Dedifferentiated amniotic fluid mesenchymal stem cell (primary cell): ENCODE data around the gene TLCD1.

Experiments used
- DNase-seq: peaks from one replicate; pipeline ENCODE4 v3.0.0-alpha.2; 2016; ENCODE audit errors: extremely low spot score

TLCD1 gene

DNA sequence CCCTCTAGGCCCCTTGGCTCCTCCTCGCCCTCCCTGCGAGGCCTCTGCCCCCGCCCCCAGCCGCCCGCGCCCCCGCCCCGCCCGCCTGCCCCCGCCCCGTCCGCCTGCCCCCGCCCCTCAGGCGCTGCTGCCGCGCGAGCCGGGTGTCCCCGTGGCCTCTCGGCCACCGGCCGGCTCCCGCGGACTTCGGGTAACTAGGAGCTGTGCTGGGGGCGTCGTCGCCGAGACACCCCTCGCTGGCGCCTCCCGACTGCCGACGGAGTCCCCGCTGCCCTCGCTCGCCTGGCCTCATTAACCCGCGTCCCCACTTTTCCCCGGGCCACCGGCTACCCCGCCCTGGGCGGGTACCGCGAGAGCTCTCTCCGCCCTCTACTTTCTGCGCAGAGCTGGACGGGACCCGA is at the start of gene TLCD1:
TLCD1 (minus strand) TSS at position 8 of the 401 bp plus-strand sequence. CDS start 136 bp downstream, outside the sequence.
- DNase-seq = no peak

- DNase-seq = no peak
Measured at GRCh38 chr17:28774206-28774605, 48.2 kb upstream of the TLCD1 start.

DNA sequence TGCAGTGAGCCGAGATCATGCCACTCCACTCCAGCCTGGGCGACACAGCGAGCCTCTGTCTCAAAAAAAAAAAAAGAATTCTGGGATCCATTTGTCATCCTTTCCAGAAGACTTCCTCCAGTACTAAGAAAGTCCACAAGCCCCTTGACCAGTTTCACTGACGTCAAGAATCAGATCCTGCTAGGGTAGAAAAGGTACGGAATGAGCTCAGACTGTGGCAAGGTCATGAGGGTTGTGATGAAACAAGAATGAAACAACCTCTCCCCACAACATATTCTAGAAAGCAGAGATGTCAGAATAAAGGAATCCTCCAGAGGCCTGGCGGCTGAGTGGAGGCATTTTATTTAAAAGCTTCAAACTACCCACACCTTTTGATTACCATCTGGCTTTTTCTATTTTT is 47.7 kb upstream of the TLCD1 start:
- DNase-seq = no peak

- DNase-seq = no peak
Measured at GRCh38 chr17:28765038-28765437, 39.0 kb upstream of the TLCD1 start.

DNA sequence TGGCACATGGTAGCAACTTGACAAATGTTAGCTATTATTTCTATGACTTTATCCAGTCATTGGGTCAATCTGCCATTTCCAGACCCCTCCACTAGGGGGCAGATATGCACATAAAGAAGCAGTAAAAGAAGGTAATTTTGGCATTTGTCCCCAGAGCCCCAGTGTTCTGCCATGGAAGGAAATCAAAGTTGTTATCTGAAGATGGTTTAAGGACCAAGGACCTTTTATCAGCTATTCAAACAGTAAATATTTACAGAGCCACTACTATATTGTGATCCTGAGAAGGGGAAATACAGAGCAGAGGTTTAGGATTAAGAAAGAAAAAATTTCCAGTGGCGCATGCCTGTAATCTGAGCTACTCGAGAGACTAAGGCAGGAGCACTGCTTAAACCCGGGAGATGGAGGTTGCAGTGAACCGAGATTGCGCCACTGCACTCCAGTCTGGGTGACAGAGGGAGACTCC is 37.8 kb upstream of the TLCD1 start:
- DNase-seq = peak; percentile 81

DNA sequence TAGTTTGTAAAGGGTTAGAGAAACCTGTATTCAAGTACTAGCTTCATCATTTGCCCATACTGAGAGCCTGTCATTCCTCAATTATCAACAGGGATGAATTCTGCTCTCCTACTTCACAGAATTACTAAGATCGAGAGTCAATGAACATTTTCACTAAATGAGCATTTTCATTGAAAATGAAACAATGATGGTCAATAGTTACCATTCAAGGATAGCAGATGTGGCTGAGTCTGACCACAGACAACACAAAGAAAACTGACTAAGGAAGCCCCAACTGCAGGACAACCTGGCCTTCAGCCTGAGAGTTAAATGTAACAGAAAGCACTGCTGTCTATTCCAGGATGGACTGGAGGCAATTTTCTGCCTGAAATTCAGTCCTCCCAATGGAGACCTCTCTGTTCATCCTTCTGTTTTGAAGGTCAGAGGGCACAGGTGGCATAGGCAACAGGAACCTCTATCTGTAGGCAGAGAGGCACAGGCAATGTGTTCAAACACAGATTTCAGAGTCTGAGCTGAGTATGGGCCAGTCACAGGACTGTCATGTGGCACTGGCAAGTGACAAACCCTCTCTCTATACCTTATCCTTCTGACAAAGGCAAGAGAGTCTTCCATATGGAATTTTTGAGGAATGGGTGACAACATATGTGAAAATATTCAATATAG is 37.2 kb upstream of the TLCD1 start:
- DNase-seq = no peak

DNA sequence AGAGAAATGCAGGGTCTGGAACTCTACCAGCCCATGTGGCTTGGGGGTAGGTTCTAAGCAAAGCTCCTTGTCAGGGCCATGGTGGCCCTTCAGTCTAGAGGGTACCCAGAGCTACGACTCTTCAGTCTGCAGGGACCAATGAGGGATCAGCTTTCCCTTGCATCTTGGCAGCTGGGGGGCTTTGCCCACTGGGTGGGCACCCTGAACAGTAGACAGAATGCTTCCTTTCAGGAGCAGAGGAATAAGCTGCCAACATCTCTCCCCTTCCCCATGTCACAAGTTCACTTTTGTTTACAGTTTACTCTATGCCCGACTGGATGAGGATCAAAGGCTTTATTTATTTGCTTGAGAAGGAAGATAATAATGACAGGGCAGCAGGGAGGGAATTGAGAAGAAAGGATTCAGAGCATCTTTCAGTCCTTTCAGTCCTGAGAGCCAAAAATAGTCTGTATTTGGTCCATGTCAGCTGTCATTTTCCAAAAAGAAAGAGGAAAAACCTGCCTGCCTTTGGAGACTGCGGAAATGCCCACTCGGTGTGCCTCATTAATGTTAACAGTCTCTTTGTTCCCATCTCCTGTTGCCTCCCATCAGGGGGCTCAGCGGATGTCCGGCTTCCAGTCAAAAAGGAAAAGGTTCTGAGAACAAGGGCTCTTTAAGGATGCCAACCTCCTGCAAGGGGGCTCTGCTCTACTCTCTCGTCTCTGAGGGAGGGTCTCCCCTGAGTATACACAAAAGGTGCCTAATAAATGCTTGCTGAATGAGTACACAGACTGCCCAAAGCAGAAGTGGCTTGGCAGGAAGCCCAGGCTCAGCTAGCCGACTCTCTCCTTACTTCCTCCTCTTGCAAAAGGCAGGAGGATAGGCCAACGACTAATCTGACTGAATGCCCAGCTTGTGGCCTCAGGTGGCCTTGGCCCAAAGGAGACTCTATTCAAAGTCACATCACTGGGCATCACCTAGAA is 34.8 kb upstream of the TLCD1 start:
- no peak for DNase-seq

- DNase-seq = no peak
Measured at GRCh38 chr17:28759256-28759865, 33.3 kb upstream of the TLCD1 start.

DNA sequence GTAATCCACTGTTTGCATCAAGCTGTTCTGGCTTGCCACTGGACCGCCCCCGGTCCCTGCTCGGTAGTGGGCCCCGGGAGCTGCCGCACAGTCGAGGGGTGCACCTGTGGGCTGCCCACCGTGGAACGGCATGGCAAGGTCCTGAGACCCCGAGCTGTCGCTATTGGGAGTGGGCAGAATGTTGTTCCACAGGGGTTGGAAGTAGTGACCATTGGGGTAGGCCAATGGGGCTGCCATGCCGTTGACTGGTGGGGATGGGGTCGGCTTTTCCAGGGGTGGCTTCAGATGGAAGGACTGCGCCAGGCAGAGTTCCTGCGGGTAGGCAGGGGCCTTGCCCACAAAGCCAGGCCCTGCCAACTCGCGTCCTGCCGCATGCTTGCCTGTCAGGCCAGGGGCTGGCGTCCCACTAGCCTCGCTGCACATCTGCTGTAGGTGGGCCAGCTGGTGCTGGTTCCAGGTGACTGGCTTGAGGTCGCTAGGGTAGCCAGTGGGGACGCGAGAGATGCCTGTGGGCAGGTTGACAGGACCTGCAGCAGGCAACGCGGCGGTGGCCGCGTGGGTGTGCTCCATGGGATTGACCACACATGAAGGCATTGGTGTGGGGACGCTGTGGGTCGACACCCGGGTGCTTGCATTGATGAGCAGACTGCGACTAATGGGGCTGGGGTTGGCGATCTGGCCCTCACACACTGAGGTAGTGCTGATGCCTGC is 32.5 kb upstream of the TLCD1 start:
- no peak for DNase-seq

DNA sequence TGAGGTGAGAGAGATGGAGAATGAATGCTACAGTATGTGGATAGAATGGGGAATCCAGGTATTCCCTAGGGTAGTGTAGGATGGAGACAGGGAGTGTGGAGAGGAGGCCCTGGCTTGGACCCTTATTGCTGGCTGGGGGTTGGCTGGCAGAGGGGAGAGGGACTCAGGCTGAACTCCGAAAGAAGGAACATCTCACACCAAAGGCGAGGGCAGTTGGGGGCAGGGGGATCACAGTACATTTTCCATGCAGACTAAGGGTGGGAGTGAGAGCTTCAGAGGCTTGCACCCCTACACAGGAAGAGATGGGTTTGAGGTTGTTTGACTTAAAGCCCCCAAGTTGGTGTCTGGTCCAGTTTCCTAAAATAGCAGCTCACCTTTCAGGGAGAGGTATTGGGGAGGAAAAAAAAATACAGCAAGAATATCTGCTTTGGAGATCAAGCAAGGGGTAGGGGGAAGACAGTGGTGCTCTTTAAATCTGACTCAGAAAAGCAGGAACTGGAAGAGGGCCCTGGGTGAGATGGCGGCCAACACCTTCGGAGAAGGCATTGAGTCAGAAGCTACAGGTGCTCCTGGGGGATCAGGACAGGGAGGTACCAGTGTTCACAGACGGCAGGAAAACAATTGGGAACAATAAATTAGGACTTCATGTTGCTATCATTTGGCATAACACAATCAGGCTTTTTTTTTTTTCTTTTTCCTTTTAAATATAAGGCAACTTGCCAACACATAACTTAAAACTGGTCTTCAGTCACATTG is 30.2 kb upstream of the TLCD1 start:
- DNase-seq = no peak

- no peak for DNase-seq
Measured at GRCh38 chr17:28755486-28755885, 29.5 kb upstream of the TLCD1 start.

DNA sequence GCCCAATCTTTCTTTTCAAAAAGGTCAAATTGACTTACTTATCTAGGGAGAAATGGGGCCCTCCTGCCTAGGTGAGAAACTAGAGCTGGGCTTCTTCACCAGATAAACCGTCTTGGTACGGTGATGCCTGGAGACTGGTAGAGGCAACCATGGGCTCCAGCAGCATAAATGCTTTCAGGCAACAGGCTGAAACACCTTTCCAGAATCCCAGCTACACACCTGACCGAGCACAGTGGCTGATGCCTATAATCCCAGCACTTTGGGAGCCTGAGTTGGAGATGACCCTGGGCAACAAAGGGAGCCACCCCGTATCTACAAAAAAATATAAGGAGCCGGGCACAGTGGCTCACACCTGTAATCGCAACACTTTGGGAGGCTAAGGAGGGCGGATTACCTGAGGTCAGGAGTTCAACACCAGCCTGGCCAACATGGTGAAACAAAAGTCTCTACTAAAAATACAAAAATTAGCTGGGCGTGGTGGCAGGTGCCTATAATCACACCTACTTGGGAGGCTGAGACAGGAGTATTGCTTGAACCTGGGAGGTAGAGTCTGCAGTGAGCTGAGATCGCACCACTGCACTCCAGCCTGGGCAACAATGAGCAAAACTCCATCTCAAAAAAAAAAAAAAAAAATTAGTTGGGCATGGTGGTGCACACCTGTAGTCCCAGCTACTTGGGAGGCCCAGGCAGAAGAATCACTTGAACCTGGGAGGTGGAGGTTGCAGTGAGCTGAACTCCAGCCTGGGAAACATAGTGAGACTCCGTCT is 25.8 kb upstream of the TLCD1 start:
- no peak for DNase-seq

DNA sequence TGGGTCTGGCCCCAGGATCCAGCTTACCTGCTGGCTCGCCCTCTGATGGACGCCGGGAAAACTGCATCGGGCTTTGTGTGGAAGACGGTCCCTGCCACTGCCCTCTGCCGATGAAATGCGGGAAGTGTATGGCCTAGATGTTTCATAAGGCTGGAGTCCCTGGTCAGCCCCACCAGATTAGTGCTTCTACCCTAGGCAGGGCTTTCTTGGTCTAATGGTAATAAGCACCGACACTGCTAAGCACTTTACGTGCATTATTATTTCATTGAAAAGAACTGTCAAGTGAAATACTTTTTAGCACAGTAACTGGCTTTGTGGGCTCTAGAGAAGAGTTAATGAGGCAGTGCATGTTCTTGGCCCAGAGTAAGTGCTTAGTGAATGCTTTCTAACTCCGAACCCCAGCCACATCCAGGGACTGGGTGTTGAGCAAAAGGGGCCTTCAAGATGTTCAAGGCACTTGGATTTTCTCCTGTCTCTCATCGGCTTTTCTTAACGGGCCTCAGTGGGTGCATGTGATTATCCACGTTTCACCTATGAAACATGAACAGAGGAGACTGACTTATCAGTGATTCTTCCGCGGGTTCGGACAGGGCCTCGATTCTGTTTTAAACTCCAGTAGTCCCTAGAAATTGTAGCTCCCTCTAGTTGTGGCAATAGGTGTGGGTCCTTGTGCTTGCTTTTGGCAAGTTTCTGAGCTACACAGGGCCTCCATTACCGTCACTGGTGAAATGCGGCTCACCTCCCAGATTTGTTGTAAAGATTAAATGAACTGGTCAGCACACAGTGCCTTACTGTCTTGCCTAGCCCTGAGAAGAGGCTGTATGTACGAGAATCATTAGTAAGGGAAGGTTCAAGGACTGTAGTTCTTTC is 24.4 kb upstream of the TLCD1 start:
- DNase-seq = peak; percentile 94

- DNase-seq = no peak
Measured at GRCh38 chr17:28749516-28750177, 23.6 kb upstream of the TLCD1 start.

- no peak for DNase-seq
Measured at GRCh38 chr17:28748852-28749515, 23.0 kb upstream of the TLCD1 start.

GRCh38 chr17:28747801-28748750 is 22.0 kb upstream of the TLCD1 start:
- no peak for DNase-seq

- DNase-seq = no peak
Measured at GRCh38 chr17:28747051-28747691, 21.1 kb upstream of the TLCD1 start.
